GM10266 (cell line): Measurements from ENCODE around the gene SLC39A8.
"Not testable (repeated sequence)": the region's sequence is repeated elsewhere in the genome, so short reads cannot be mapped to it uniquely, and the experiment has no call there.

Source experiments
- DNase-seq: peaks from one replicate; pipeline ENCODE4 v3.0.0; 2012; ENCODE audit errors: extremely low spot score
- TF ChIP-seq, protein P1 (sequence below): IDR thresholded peaks from 2 replicates; pipeline ENCODE4 v1.5.1; 2012; ENCODE audit warnings: mild to moderate bottlenecking, low read depth; ENCODE audit not compliant: control insufficient read depth, insufficient read depth; ENCODE audit errors: missing control alignments

SLC39A8 gene

DNA sequence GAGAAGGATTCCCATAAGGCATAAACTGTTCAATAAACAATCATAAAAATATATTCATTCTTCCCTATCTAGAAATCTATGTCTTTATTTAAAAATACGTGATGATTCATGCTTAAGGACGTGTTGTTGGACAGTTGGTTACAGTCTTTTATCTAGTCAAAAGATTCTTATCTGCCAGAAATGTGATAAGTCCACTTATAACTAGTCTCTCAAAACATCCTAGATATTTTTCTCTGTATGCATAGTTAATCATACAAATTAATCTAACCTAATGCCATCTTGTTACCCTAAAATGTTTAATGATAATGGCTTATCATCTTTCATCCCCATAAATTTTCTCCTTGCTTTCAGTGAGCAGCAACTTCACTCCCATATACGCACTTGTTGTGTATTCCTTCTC is 89.0 kb downstream of the SLC39A8 start:
- no peak for DNase-seq
- TF ChIP-seq, protein P1, sequence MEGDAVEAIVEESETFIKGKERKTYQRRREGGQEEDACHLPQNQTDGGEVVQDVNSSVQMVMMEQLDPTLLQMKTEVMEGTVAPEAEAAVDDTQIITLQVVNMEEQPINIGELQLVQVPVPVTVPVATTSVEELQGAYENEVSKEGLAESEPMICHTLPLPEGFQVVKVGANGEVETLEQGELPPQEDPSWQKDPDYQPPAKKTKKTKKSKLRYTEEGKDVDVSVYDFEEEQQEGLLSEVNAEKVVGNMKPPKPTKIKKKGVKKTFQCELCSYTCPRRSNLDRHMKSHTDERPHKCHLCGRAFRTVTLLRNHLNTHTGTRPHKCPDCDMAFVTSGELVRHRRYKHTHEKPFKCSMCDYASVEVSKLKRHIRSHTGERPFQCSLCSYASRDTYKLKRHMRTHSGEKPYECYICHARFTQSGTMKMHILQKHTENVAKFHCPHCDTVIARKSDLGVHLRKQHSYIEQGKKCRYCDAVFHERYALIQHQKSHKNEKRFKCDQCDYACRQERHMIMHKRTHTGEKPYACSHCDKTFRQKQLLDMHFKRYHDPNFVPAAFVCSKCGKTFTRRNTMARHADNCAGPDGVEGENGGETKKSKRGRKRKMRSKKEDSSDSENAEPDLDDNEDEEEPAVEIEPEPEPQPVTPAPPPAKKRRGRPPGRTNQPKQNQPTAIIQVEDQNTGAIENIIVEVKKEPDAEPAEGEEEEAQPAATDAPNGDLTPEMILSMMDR = no peak

DNA sequence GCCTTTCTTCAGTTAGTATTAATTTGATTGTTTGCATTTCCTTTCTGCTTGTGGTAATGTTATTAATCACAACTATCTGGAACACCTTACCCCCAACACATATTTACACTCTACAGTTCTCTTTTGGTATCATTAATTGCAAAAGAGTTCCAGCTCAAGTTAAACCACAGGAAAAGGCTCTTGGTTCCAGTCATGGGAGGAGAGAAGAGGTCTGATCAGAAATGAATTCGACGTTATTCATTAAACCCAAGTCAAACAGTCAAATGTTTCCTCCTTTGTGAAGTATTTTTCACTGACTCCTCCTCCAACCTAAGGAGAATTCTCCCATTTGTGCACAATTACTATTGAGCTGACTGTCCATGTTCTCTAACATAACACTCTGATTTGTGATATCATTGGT is 91.4 kb downstream of the SLC39A8 start:
- DNase-seq = no peak
- TF ChIP-seq, protein P1 = no peak

DNA sequence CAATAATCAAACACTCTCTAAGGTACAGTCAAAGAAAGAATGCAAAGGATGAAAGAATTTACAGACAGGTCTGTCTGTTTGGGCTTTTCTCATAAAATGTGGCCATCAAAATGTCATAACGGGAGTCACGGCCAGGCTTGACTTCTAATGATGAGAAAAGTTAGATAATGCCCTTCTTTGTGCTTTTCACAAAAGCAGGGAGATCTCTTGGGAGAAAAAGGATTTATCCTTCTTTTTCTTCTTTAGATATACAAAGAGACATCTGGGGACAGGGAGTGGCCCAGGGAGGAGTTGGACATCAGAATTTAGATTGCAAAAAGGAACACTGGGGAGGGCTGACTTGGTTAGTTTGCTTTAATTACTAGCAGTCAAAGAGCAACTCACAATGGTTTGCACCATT is 93.1 kb downstream of the SLC39A8 start:
- TF ChIP-seq, protein P1 = no peak
- DNase-seq = no peak

DNA sequence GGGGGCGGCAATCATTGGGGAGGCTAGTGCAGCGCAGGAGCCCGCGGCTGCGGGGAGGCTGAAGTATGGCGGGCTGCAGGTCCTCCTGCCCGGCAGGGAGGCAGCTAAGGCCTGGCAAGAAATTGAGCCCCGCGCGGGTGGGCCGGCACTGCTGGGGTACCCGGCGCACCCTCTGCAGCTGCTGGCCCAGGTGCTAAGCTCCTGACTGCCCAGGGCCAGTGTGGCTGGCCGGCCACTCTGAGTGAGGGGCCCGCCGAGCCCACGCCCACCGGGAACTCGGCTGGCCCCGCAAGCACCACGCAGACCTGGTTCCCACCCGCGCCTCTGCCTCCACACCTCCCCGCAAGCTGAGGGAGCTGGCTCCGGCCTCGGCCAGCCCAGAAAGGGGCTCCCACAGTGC is 94.9 kb downstream of the SLC39A8 start:
- TF ChIP-seq, protein P1 = no peak
- DNase-seq = no peak

DNA sequence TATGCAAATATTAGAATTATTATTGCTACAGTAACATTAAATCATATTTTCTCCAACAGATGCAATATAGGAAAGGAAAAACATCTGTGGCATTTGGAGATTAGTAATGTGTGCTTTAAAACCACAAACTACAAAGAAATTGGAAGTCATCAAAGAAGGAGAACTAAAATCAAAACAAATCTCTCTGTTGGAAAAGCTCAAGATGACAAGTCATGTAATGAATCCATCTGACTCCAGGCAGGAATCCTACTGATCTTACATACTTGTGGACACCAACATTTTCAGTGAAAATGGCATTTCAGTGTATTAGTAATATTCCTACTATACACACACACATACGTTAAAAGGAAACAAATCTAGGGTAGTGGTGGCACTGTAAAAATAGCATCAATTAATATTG is 98.2 kb downstream of the SLC39A8 start:
- TF ChIP-seq, protein P1 = no peak
- DNase-seq = no peak

DNA sequence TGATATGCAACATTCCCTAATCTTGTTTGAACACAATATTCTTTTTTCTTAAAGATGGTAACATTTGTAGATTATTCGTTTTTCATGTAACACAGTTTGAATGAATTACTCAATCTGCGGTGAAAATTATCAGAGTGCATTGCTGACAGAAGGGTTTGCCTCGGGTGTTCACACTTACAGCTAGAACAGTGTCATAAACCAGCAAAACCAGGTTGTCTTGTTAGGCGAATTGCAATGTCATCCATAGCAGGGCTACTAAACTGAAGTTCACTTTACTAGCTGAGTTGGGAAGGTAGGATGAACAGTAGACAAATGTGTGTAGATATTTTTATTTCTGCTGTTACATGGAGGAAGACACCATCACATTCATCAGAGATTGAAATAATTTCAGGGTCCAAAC is 98.9 kb downstream of the SLC39A8 start:
- DNase-seq = no peak
- TF ChIP-seq, protein P1 = no peak

DNA sequence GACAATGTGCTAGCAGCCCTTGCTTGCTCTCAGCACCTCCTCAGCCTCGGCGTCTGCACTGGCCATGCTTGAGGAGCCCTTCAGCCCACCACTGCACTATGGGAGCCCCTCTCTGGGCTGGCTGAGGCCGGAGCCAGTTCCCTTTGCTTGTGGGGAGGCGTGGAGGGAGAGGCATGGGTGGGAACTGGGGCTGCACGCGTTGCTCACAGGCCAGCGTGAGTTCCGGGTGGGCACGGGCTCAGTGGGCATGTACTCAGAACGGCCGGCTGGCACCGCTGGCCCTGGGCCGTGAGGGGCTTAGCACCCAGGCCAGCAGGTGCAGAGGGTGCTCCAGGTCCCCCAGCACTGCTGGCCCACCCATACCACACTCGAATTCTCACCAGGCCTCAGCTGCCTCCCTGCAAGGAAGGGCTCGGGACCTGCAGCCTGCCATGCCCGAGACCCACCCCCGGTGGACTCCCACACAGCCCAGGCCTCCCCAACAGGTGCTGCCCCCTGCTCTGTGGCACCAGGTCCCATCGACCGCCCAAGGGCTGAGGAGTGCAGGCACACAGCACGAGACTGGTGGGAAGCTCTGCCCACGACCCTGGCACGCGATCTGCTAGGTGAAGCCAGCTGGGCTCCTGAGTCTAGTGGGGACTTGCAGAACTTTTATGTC is 100.3 kb downstream of the SLC39A8 start:
- DNase-seq = no peak
- TF ChIP-seq, protein P1 = no peak

DNA sequence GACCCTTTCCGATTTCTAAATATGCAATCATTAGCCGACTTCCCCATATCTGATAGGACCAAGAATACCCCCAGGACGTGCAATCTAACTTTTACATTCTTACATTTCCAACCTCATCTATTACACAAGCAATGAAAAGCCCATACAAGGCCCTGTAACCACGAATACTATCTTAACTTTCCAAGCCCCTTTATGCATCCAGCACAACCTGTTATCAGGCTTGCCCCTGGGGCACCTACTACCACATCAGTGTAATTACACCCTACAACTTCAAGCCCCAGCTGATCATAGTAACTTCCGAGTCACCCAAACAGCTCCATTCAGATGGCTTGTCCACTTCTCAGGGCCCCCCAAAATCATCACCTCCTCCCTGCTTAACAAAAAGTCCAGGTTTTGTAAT is 102.0 kb downstream of the SLC39A8 start:
- DNase-seq = not testable (repeated sequence)
